H1 (cell line): ENCODE measurements around the gene GSPT1. TPM values are rescaled to one million over a fixed set of nuclear protein-coding genes. Genes with fewer than 3 reads are reported as not detected.

Source experiments
- CTCF ChIA-PET: fragments of 300-600 bp; sonication (Branson Sonifier 250); formaldehyde crosslinking; loops from one replicate; lab custom pipeline; 2021; ENCODE audit not compliant: partially characterized antibody; lab: Charles Lee
- POLR2A ChIA-PET: fragments of 300-600 bp; sonication (Branson Sonifier 250); formaldehyde crosslinking; loops from one replicate; lab custom pipeline; 2021; ENCODE audit warnings: inconsistent platforms; ENCODE audit not compliant: partially characterized antibody; lab: Charles Lee
- DNase-seq, 2 experiments: peaks; one replicate each; pipeline versions ENCODE4 v3.0.0 to v3.0.0-alpha.2; 2010 to 2022; ENCODE audit warnings: low spot score in 2 of 2, low read depth in 1 of 2, mixed read lengths in 1 of 2
- FAIRE-seq: peaks from 2 replicates; lab custom pipeline; 2011; peaks lifted over from hg19 to GRCh38; lab: Jason Lieb, UNC
- H2AFZ ChIP-seq: 2 replicates; pipeline ENCODE4 v1.8.1; 2012; ENCODE audit warnings: low read length, inconsistent platforms
- H2AK5ac ChIP-seq: 2 replicates; pipeline ENCODE4 v1.6.1; 2013; ENCODE audit warnings: low read depth, low read length
- H2BK120ac ChIP-seq: replicated peaks from 2 replicates; pipeline ENCODE3; 2013; ENCODE audit warnings: low read depth, low read length, inconsistent platforms
- H2BK12ac ChIP-seq: 2 replicates; pipeline ENCODE4 v1.6.1; 2013; ENCODE audit warnings: low read depth, low read length
- H2BK15ac ChIP-seq: 2 replicates; pipeline ENCODE4 v1.6.1; 2013; ENCODE audit warnings: low read length
- H2BK20ac ChIP-seq: 2 replicates; pipeline ENCODE4 v1.6.1; 2013; ENCODE audit warnings: low read length
- H2BK5ac ChIP-seq: 2 replicates; pipeline ENCODE4 v1.6.1; 2013; ENCODE audit warnings: low read depth, low read length
- H3K14ac ChIP-seq: 2 replicates; pipeline ENCODE4 v1.6.1; 2013; ENCODE audit warnings: inconsistent platforms; ENCODE audit not compliant: insufficient read length
- H3K18ac ChIP-seq: 2 replicates; pipeline ENCODE4 v1.6.1; 2013; ENCODE audit warnings: low read length; ENCODE audit errors: extremely low read depth
- H3K23ac ChIP-seq: 2 replicates; pipeline ENCODE4 v1.6.1; 2013; ENCODE audit warnings: inconsistent platforms; ENCODE audit not compliant: insufficient read length
- H3K23me2 ChIP-seq: 2 replicates; pipeline ENCODE4 v1.6.1; 2013; ENCODE audit warnings: low read depth, low read length
- H3K27ac ChIP-seq: 2 replicates; pipeline ENCODE4 v1.6.1; 2011; ENCODE audit warnings: low read depth, low read length, inconsistent platforms
- H3K27me3 ChIP-seq, 4 experiments: replicated peaks in 1 of 4; 1 replicate in 1 of 4; 2 replicates in 3 of 4; pipeline versions ENCODE4 v1.6.1 to v1.8.1; 2011 to 2013; ENCODE audit warnings: low read length in 3 of 4, mild to moderate bottlenecking in 3 of 4, inconsistent platforms in 2 of 4, mixed read lengths in 2 of 4, moderate library complexity in 1 of 4; ENCODE audit not compliant: control insufficient read depth in 3 of 4, insufficient read depth in 3 of 4; ENCODE audit errors: extremely low read depth in 1 of 4
- H3K36me3 ChIP-seq, 4 experiments: 2 replicates each; pipeline versions ENCODE4 v1.6.1 to v1.8.1; 2011 to 2013; ENCODE audit warnings: mild to moderate bottlenecking in 4 of 4, low read length in 3 of 4, moderate library complexity in 2 of 4, control low read depth in 1 of 4, inconsistent platforms in 1 of 4; ENCODE audit not compliant: insufficient read depth in 4 of 4, control insufficient read depth in 2 of 4
- H3K4ac ChIP-seq: replicated peaks from 2 replicates; pipeline ENCODE3; 2013; ENCODE audit warnings: low read length, low read depth, mixed read lengths, inconsistent platforms; ENCODE audit not compliant: insufficient read length
- H3K4me1 ChIP-seq, 4 experiments: replicated peaks in 1 of 4; 1 replicate in 1 of 4; 2 replicates in 3 of 4; pipeline versions ENCODE4 v1.6.1 to v1.8.1; 2011 to 2013; ENCODE audit warnings: low read length in 3 of 4, inconsistent platforms in 2 of 4, mixed read lengths in 1 of 4; ENCODE audit not compliant: insufficient read depth in 4 of 4, control insufficient read depth in 3 of 4
- H3K4me2 ChIP-seq, 2 experiments: 2 replicates each; pipeline versions ENCODE4 v1.6.1 to v1.8.1; 2011 to 2013; ENCODE audit warnings: low read depth in 2 of 2, low read length in 2 of 2, control low read depth in 1 of 2, inconsistent platforms in 1 of 2, mild to moderate bottlenecking in 1 of 2; ENCODE audit not compliant: insufficient read depth in 1 of 2
- H3K4me3 ChIP-seq, 4 experiments: fragments of 200-600, 300-600 bp in 1 of 4; sonication (generic), shearing (Covaris generic), sonication (Bioruptor Twin) in 1 of 4; 2 replicates each; pipeline versions ENCODE4 v1.5.1 to v1.8.1; 2011 to 2016; ENCODE audit warnings: low read length in 4 of 4, low read depth in 3 of 4, control low read depth in 2 of 4, inconsistent platforms in 2 of 4, mild to moderate bottlenecking in 2 of 4, mixed read lengths in 1 of 4, moderate library complexity in 1 of 4; ENCODE audit not compliant: insufficient read depth in 2 of 4; ENCODE audit errors: extremely low read depth in 1 of 4
- H3K56ac ChIP-seq: replicated peaks from 2 replicates; pipeline ENCODE3; 2013; ENCODE audit warnings: low read depth, mild to moderate bottlenecking, mixed read lengths, low read length, inconsistent platforms; ENCODE audit not compliant: insufficient read length
- H3K79me1 ChIP-seq: 2 replicates; pipeline ENCODE4 v1.6.1; 2013; ENCODE audit warnings: low read depth, low read length, control low read depth
- H3K79me2 ChIP-seq, 2 experiments: 2 replicates each; pipeline versions ENCODE4 v1.6.1 to v1.8.1; 2012 to 2013; ENCODE audit warnings: low read length in 2 of 2, mild to moderate bottlenecking in 2 of 2, inconsistent platforms in 1 of 2; ENCODE audit not compliant: insufficient read depth in 2 of 2, control insufficient read depth in 1 of 2
- H3K9ac ChIP-seq, 4 experiments: replicated peaks in 1 of 4; 1 replicate in 1 of 4; 2 replicates in 3 of 4; pipeline versions ENCODE4 v1.6.1 to v1.8.1; 2011 to 2013; ENCODE audit warnings: low read depth in 3 of 4, low read length in 3 of 4, control low read depth in 2 of 4, mild to moderate bottlenecking in 2 of 4, moderate library complexity in 2 of 4, inconsistent platforms in 1 of 4; ENCODE audit errors: extremely low read depth in 1 of 4
- H3K9me3 ChIP-seq, 2 experiments: 2 replicates each; pipeline versions ENCODE4 v1.6.1 to v1.8.1; 2012 to 2013; ENCODE audit warnings: mild to moderate bottlenecking in 2 of 2, moderate library complexity in 2 of 2, control low read depth in 1 of 2, inconsistent platforms in 1 of 2, low read depth in 1 of 2, low read length in 1 of 2, mixed read lengths in 1 of 2; ENCODE audit not compliant: insufficient read depth in 2 of 2
- H4K20me1 ChIP-seq, 2 experiments: replicated peaks in 1 of 2; 2 replicates each; pipeline versions ENCODE3 to v1.8.1; 2011 to 2013; ENCODE audit warnings: inconsistent platforms in 2 of 2, low read length in 2 of 2, mild to moderate bottlenecking in 1 of 2; ENCODE audit not compliant: insufficient read depth in 2 of 2, control insufficient read depth in 1 of 2
- H4K5ac ChIP-seq: 2 replicates; pipeline ENCODE4 v1.6.1; 2013; ENCODE audit warnings: low read length, low read depth, mixed read lengths, inconsistent platforms; ENCODE audit not compliant: insufficient read length
- H4K8ac ChIP-seq: 2 replicates; pipeline ENCODE4 v1.8.0; 2013; ENCODE audit warnings: mild to moderate bottlenecking, moderate library complexity, low read length, inconsistent platforms; ENCODE audit not compliant: insufficient read depth; ENCODE audit errors: extremely low read depth
- H4K91ac ChIP-seq: replicated peaks from 2 replicates; pipeline ENCODE3; 2013; ENCODE audit warnings: low read length, mixed read lengths, inconsistent platforms; ENCODE audit not compliant: insufficient read length
- POLR2AphosphoS5 ChIP-seq: IDR thresholded peaks from 2 replicates; pipeline ENCODE4 v1.6.1; 2011; ENCODE audit warnings: low read depth, low read length
- TAF1 ChIP-seq: IDR thresholded peaks from 2 replicates; pipeline ENCODE4 v1.6.1; 2011; ENCODE audit warnings: mild to moderate bottlenecking, low read depth, low read length
- WGBS, 2 experiments: shearing (Covaris generic) in 1 of 2; methylation state at CpG; one replicate each; pipeline versions ENCODE4 v1.1.6 to v1.1.7; 2013 to 2015; ENCODE audit warnings: low lambda C conversion rate in 2 of 2, mixed read lengths in 2 of 2, inconsistent platforms in 1 of 2, low coverage in 1 of 2, missing lambda C conversion rate in 1 of 2; ENCODE audit not compliant: insufficient replicate concordance in 2 of 2, insufficient coverage in 1 of 2, insufficient read length in 1 of 2; ENCODE audit errors: extremely low coverage in 1 of 2, missing lambda C conversion rate in 1 of 2; 5-methylcytosine and 5-hydroxymethylcytosine counted together
- polyA plus RNA-seq, 7 experiments: library from polyadenylated mRNA; depleted of rRNA in 3 of 7; stranded (reverse) in 5 of 7; unstranded in 2 of 7; fragments of >200 nt in 5 of 7; fragments of 200-250 nt in 2 of 7; gene quantifications; 1 replicate in 5 of 7; 2 replicates in 1 of 7; 4 replicates in 1 of 7; pipeline versions ENCODE4 v1.2.1 to v1.2.3, GENCODE V29; 2011 to 2013; ENCODE audit warnings: missing spikeins in 2 of 7, mixed read lengths in 2 of 7
- total RNA-seq: library from RNA; stranded (reverse); fragmentation: NEBNext Ultra II Directional; extraction: Animal tissue kit (Norgen Biotek cat#: 25700); gene quantifications from 2 replicates; pipeline ENCODE4 v1.2.1, GENCODE V29; 2021

The GSPT1 gene
- total and polyA plus RNA-seq, 2 of the 8 experiments (the other 6 are each of a cell fraction or from before 2014, with no cell fraction given), result 51.0 to 204 TPM

- Histone ChIP-seq H3K23ac (no peak overlapping the region), H3K79me2 (peaks cover 0 to 42% of the 10 kb centered on the region in 2 experiments), H3K18ac (no peak overlapping the region), H3K56ac (no peak overlapping the region), H4K8ac (no peak overlapping the region), H2BK20ac (no peak overlapping the region), H3K4ac (no peak overlapping the region), H4K20me1 (peaks cover 11 to 21% of the 10 kb centered on the region in 2 experiments), H3K23me2 (no peaks in the 10 kb centered on the region), H2BK15ac (no peak overlapping the region), H2AK5ac (no peak overlapping the region), H2BK120ac (no peak overlapping the region), H3K9ac (no peak overlapping the region), H3K27me3 (no peaks in the 10 kb centered on the region), H2AFZ (no peak overlapping the region), H3K14ac (no peak overlapping the region), H4K5ac (no peak overlapping the region), H2BK12ac (no peak overlapping the region), H4K91ac (no peak overlapping the region), H2BK5ac (no peak overlapping the region), H3K36me3 (peaks cover 58 to 97% (median 84%) of the 10 kb centered on the region in 4 experiments)
- FAIRE-seq (no peak), DNase-seq (no peak)
- CTCF ChIA-PET, result interaction anchor here (0.7 kb wide), 1 partner anchor 30 kb away, joined by 3 read pairs; no protein-coding TSS in a partner anchor
- WGBS, 2 experiments, result 93% methylated on average over 5 of the region's 5 CpGs; no CpG with 5 or more reads in 1 of the 2 experiments
- no peak for TF ChIP-seq TAF1
- 0 out of 2 replicates have a peak, but pooled peaks have one; percentile 8 for TF ChIP-seq POLR2AphosphoS5
- TF ChIP-seq, all 59 proteins: peak for 1
- Histone ChIP-seq H3K4me1 (no peaks in the 10 kb centered on the region), H3K79me1 (peaks cover 11% of the 10 kb centered on the region), H3K27ac (no peak overlapping the region), H3K4me3 (no peak overlapping the region), H3K9me3 (no peaks in the 10 kb centered on the region), H3K4me2 (no peak overlapping the region)
- POLR2A ChIA-PET, result interaction anchor here (0.6 to 7.3 kb wide), 6 partner anchors 7 to 78 kb away, joined by 3 to 59 read pairs (median 3); no protein-coding TSS in a partner anchor
Measured at GRCh38 chr16:11843861-11844260, 71.9 kb downstream of the GSPT1 start.
